ENCODE results near the gene MAPRE2. TPM values are rescaled to one million over a fixed set of nuclear protein-coding genes. Genes with fewer than 3 reads are reported as not detected.
A peak's percentile ranks its signal among the peaks of the same experiment; 100 is the strongest.

The MAPRE2 gene
- total RNA-seq, 1 donor from 2014 or later = 47.9 TPM

DNA sequence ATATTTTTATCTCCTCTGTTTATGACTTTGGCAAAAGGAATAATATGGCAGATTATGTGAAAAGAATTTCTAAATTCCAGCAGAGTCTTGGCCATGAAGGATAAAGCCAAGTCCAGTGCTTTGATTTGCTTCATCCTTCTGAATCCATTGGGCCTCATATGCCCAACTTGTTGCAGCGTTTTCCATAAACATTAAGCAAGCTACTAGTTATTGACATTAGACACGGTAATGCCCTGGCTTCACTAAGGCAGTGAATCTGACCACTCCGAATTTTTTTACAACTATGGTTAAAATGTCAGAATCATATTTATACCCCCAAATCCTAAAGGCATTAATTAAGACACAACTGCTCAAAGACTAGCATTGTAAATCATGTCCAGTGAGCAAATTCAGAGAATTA, 79.8 kb downstream of the MAPRE2 start:
- Mint-ChIP-seq H3K27ac (peak overlapping the region; percentile 11), H3K4me1 (ENCODE audit: low read depth) (peaks cover 26% of the 10 kb centered on the region), H3K4me3 (ENCODE audit: low read depth) (no peak overlapping the region), H3K27me3 (no peaks in the 10 kb centered on the region), H3K9me3 (ENCODE audit: low read depth) (no peaks in the 10 kb centered on the region), H3K36me3 (ENCODE audit: insufficient read depth) (no peaks in the 10 kb centered on the region)
- TF ChIP-seq, protein P1, sequence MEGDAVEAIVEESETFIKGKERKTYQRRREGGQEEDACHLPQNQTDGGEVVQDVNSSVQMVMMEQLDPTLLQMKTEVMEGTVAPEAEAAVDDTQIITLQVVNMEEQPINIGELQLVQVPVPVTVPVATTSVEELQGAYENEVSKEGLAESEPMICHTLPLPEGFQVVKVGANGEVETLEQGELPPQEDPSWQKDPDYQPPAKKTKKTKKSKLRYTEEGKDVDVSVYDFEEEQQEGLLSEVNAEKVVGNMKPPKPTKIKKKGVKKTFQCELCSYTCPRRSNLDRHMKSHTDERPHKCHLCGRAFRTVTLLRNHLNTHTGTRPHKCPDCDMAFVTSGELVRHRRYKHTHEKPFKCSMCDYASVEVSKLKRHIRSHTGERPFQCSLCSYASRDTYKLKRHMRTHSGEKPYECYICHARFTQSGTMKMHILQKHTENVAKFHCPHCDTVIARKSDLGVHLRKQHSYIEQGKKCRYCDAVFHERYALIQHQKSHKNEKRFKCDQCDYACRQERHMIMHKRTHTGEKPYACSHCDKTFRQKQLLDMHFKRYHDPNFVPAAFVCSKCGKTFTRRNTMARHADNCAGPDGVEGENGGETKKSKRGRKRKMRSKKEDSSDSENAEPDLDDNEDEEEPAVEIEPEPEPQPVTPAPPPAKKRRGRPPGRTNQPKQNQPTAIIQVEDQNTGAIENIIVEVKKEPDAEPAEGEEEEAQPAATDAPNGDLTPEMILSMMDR (IDR thresholded peaks at IDR 0.05; ENCODE audit: unreplicated experiment) = no peak
- no peak for DNase-seq (ENCODE audit: low spot score, unreplicated experiment)

DNA sequence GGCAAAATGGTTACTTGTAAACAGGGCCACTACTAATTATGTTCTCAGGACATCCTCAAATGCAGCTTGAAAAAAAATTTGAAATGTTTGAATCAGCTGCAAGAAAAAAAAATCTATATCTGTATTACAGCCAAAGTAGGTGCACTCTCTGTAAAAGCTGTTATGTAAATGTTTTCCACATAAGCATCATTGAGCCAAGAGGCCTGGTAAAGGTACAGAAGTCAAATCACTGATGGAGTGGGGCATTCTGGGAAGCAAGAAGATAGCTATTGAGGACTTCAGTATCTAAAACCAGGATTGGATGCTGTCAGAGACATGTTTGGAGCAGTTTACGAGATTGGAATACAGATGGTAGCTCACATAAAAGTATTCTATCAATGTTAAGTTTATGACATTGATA, 80.3 kb downstream of the MAPRE2 start:
- Mint-ChIP-seq H3K4me3 (ENCODE audit: low read depth) (no peak overlapping the region), H3K9me3 (ENCODE audit: low read depth) (no peaks in the 10 kb centered on the region), H3K36me3 (ENCODE audit: insufficient read depth) (no peaks in the 10 kb centered on the region), H3K27ac (no peak overlapping the region), H3K4me1 (ENCODE audit: low read depth) (peaks cover 26% of the 10 kb centered on the region), H3K27me3 (no peaks in the 10 kb centered on the region)
- TF ChIP-seq, protein P1 (IDR thresholded peaks at IDR 0.05; ENCODE audit: unreplicated experiment) = no peak
- DNase-seq (ENCODE audit: low spot score, unreplicated experiment) = no peak

DNA sequence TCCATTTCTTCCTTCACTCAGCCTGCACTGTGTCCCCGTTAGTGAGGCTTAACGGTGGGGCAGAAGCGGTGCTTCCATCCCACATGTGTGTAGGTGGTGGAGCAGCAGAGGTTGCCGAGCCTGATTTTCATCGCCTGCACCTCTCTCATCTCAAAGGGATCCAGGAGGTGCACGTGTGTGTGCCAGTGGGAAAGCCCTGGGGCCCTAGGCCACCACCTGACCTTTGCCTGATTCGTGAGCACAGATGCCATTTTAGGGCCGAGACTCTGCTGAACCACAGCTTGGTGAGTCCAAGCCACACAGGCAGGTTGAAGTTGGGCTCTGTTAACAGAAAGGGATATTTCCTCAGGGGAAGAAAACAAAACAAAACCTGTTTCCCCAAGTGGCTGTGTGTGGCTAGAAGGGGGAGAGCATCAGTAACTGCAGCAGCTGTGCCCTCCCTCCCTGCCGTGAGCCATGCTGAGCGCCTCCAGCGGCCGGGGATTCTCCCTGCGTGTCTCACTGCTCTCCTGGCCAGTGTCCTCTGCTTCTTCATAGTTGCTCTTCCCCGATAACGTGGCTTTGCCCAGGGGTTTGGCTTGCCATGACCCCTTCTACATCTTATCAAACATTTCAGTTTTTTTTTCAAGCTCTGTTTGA, 81.5 kb downstream of the MAPRE2 start:
- Mint-ChIP-seq H3K36me3 (ENCODE audit: insufficient read depth) (peaks cover 5% of the 10 kb centered on the region), H3K4me1 (ENCODE audit: low read depth) (peaks cover 20% of the 10 kb centered on the region), H3K9me3 (ENCODE audit: low read depth) (no peaks in the 10 kb centered on the region), H3K27me3 (no peaks in the 10 kb centered on the region), H3K4me3 (ENCODE audit: low read depth) (no peak overlapping the region), H3K27ac (no peak overlapping the region)
- no peak for DNase-seq (ENCODE audit: low spot score, unreplicated experiment)
- TF ChIP-seq, protein P1 (IDR thresholded peaks at IDR 0.05; ENCODE audit: unreplicated experiment) = peak; percentile 35

DNA sequence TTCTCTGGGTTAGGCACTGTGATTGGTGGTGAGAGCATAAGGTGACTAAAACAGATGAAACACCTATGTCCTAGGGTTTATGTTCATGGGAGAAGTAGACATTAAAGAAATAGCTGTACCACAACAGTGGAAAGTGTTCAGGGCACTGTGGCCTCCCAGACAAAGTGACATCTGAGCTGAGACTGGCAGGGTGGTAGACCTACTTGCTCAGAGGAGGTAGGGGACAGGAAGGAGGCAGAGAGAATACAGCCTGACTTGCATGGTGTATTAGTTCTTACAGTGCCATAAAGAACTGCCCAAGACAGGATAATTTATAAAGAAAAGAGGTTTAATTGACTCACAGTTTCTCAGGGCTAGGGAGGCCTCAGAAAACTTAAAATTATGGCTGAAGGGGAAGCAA, 82.6 kb downstream of the MAPRE2 start:
- no peak overlapping the region for H3K4me3 Mint-ChIP-seq (ENCODE audit: low read depth)
- no peaks in the 10 kb centered on the region for H3K9me3 Mint-ChIP-seq (ENCODE audit: low read depth)
- DNase-seq (ENCODE audit: low spot score, unreplicated experiment) = no peak
- H3K36me3 Mint-ChIP-seq (ENCODE audit: insufficient read depth) = peaks cover 9% of the 10 kb centered on the region
- no peak overlapping the region for H3K27ac Mint-ChIP-seq
- H3K4me1 Mint-ChIP-seq (ENCODE audit: low read depth) = peaks cover 9% of the 10 kb centered on the region
- TF ChIP-seq, protein P1 (IDR thresholded peaks at IDR 0.05; ENCODE audit: unreplicated experiment) = no peak
- H3K27me3 Mint-ChIP-seq = no peaks in the 10 kb centered on the region

DNA sequence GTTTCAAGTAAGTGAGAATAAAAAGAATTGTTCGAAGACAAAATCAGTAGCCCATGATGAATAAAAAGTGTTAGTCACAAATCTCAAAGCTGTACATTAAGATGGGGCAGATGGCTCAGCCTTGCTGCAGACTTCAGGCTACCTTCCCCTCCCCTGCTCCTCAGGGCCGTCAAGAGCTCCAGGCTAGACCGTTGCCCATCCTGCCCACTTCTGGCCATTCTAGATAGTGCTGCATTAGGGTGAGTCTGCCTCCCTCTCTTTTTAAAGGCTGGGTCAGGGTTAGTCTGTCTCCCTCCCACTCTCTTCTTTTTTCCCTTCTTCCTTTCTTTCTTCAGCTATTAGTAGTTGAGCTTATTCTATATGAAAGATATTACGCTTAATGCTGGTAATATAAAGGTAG, 86.0 kb downstream of the MAPRE2 start:
- Mint-ChIP-seq H3K4me3 (ENCODE audit: low read depth) (no peak overlapping the region), H3K36me3 (ENCODE audit: insufficient read depth) (peaks cover 18% of the 10 kb centered on the region), H3K9me3 (ENCODE audit: low read depth) (no peaks in the 10 kb centered on the region), H3K27me3 (no peaks in the 10 kb centered on the region), H3K27ac (no peak overlapping the region), H3K4me1 (ENCODE audit: low read depth) (peaks cover 16% of the 10 kb centered on the region)
- DNase-seq (ENCODE audit: low spot score, unreplicated experiment) = no peak
- TF ChIP-seq, protein P1 (IDR thresholded peaks at IDR 0.05; ENCODE audit: unreplicated experiment) = no peak

Measured in progenitor cell of endocrine pancreas (in vitro differentiated cells).